Measurements from ENCODE around the gene TNFRSF4. TPM values are rescaled to one million over a fixed set of nuclear protein-coding genes. Genes with fewer than 3 reads are reported as not detected.
"Not testable (repeated sequence)": the region's sequence is repeated elsewhere in the genome, so short reads cannot be mapped to it uniquely, and the experiment has no call there.

TNFRSF4 gene
- total RNA-seq, 1 experiment from 2014 or later, result 2.8 TPM

DNA sequence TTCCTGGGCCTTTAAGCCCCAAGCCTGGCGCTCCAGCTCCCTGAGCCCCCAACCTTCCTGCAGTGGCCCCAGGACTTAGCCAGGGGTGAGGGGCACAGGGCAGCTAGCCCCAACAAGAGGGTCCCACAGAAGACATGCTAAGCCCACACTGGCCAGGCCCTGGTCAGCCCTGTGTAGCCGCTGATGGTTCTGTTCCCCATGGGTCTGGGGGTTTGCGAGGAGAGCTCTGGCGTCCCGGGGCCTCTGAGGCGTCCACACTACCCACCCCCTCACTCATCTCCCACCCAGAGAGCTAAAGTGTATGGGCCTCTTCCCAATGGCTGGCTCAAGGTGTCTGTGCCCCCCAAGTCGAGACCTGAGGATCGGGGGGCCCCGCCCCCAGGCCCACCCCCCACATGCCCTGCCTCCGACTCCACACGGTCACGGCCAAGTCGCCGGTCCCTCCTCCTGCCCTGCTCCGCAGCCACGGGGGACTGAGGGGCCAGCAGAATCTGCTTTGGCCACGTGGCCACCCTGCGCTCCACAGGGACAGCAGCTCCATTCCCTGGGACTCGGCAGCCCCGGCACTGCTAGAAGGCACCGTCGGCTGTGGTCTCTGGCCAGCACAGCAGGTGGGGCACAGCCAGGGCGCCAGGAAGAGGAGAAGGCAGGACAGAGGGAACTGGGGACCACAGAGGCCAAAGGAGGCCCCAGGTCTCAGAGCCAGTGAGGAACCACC, 15.4 kb downstream of the TNFRSF4 start:
- Histone ChIP-seq H3K4me3 (no peak overlapping the region), H3K9me3 (replicated peaks) (peaks cover 8% of the 10 kb centered on the region), H3K27me3 (peaks cover 6% of the 10 kb centered on the region), H3K4me1 (peaks cover 10% of the 10 kb centered on the region), H3K36me3 (no peaks in the 10 kb centered on the region), H3K27ac (no peak overlapping the region)
- DNase-seq, result no peak

DNA sequence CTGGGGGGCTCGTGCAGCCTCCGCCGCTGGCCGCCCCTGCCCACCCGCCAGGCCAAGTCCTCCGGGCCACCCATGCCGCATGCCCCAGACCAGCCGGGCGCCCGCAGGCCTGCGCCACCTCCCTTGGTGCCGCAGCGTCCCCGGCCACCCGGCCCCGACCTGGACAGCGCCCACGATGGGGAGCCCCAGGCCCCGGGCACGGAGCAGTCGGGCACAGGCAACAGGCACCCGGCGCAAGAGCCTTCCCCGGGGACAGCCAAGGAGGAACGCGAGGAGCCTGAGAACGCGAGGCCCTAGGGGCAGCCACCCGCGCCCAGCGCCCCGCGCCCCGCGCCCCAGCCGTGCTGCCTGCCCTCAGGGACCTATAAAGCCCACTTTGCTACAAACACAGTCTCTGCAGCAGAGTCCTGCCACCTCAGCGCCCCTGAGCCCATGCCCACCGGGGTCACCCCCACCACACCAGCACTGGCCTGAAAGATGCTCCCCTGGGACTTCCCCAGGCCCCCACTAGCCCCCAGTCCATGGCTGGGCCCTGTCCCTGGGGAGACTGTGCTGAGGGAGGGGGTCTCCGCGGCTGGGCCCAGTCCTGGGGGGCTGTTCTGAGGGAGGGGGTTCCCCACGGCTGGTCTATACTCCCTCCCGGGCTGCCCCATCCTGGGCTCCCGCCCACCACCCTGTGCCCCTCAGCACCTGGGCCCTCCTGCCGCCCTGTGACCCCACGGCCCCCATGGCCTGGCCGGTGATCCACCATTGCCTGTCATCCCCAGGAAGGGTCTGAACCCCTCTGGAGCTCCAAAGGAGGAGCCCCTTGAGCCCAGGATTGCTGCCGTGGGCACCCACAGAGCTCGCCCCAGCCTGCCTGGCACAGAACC, 16.2 kb downstream of the TNFRSF4 start:
- H3K9me3 ChIP-seq (replicated peaks), result peaks cover 8% of the 10 kb centered on the region
- H3K4me3 ChIP-seq, result no peak overlapping the region
- peaks cover 6% of the 10 kb centered on the region for H3K27me3 ChIP-seq
- H3K36me3 ChIP-seq, result no peaks in the 10 kb centered on the region
- DNase-seq, result no peak
- peaks cover 10% of the 10 kb centered on the region for H3K4me1 ChIP-seq
- H3K27ac ChIP-seq, result no peak overlapping the region

DNA sequence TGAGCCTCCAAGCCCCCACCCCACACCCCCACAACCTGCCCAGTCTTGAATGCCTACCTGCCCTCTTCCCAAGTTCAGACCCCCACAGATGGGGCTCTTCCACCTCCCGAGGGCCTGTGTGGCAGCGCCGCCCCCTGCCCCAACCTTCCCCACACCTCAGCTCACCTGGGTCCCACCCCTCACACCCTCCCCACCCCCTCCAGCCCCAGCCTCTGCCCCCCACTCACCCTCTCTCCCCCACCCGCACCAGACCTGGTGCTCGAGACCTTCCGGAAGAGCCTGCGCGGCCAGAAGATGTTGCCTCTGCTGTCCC, 16.8 kb downstream of the TNFRSF4 start:
- H3K27me3 ChIP-seq, result peaks cover 6% of the 10 kb centered on the region
- no peaks in the 10 kb centered on the region for H3K36me3 ChIP-seq
- no peak overlapping the region for H3K4me3 ChIP-seq
- H3K9me3 ChIP-seq (replicated peaks), result peaks cover 10% of the 10 kb centered on the region
- peaks cover 10% of the 10 kb centered on the region for H3K4me1 ChIP-seq
- DNase-seq, result no peak
- H3K27ac ChIP-seq, result no peak overlapping the region

DNA sequence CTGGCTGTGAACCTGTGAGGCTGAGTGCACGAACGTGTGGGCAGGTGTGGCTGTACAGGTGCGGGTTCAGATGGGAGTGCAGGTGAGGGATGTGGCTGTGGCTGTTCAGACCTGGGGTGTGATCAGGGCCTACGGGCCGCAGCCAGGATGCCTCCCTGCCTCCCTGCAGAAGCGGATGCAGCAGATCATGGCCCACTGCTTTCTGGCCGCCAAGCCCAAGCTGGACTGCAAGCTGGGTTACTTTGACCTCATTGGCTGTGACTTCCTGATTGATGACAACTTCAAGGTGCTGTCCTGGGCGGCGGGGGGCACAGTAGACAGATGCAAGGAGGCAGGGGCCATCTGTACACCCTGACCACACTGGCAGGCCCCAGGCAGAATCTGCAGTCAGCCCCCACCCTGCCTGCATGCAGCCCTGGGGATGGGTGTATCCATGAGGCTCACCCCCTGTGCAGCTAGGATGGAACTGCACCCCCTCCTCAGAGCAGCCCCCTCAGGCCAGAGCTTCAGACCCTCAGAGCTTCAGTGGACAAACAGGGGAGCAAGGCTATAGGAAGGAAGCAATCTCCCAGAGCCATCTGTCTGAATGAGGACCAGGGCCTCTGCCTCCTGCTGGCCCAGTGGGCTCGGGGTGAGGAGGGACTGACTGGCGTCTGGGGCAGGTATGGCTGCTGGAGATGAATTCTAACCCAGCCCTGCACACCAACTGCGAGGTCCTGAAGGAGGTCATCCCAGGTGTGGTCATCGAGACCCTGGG, 17.3 kb downstream of the TNFRSF4 start:
- peaks cover 14% of the 10 kb centered on the region for H3K9me3 ChIP-seq (replicated peaks)
- DNase-seq, result no peak
- peaks cover 10% of the 10 kb centered on the region for H3K4me1 ChIP-seq
- H3K4me3 ChIP-seq, result no peak overlapping the region
- no peak overlapping the region for H3K27ac ChIP-seq
- H3K36me3 ChIP-seq, result no peaks in the 10 kb centered on the region
- H3K27me3 ChIP-seq, result peaks cover 6% of the 10 kb centered on the region

DNA sequence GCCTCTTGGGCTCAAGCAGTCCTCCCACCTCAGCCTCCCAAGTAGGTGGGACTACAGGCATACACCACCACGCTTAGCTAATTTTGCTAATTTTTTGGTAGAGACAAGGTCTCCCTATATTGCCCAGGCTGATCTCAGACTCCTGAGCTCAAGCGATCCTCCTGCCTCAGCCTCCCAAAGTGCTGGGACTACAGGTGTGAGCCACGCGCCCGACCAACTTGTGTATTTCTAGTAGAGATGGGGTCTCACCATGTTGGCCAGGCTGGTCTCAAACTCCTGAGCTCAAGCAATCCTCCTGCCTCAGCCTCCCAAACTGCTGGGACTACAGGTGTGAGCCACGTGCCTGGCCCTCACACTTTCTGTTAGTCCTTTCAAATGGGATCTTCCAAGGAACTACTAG, 18.2 kb downstream of the TNFRSF4 start:
- H3K4me1 ChIP-seq, H3K27me3 ChIP-seq, H3K4me3 ChIP-seq, H3K36me3 ChIP-seq, H3K27ac ChIP-seq, DNase-seq: not testable (repeated sequence)
- peaks cover 19% of the 10 kb centered on the region for H3K9me3 ChIP-seq (replicated peaks)

DNA sequence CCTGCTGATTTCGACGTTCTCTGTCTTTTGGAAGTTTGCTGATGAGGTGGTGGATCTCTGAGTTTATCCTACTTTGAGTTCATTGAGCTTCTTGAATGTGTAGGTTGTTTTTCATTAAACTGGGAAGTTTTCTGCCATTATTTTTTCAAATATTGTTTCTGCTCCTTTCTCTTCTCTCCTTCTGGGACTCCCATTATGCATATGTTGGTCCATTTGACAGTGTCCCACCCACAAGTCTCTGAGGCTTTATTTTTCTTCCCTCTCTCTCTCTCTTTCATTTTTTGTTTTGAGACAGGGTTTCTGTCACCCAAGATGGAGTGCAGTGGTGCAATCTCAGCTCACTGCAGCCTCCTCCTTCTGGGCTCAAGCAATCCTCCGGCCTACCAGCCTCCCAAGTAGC, 19.2 kb downstream of the TNFRSF4 start:
- DNase-seq, result no peak
- Histone ChIP-seq H3K27me3 (no peaks in the 10 kb centered on the region), H3K27ac (no peak overlapping the region), H3K9me3 (replicated peaks) (peaks cover 19% of the 10 kb centered on the region), H3K36me3 (no peaks in the 10 kb centered on the region), H3K4me1 (peaks cover 2% of the 10 kb centered on the region; the same call in 1 of the 2 replicates), H3K4me3 (no peak overlapping the region)

DNA sequence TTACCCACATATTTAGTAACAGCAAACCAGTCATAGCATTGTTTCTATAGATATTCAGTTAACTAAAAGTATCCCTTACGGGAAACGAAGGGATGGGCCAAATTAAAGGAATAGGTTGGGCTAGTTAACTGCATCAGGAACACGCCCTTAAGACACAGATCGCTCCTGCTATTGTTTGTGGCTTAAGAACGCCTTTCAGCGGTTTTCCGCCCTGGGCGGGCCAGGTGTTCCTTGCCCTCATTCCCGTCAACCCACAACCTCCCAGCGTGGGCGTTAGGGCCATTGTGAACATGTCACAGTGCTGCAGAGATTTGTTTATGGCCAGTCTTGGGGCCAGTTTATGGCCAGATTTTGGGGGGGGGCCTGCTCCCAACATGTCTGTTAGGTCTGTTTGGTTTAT, 22.2 kb downstream of the TNFRSF4 start:
- Histone ChIP-seq H3K9me3 (replicated peaks) (peaks cover 19% of the 10 kb centered on the region), H3K36me3 (no peaks in the 10 kb centered on the region), H3K27me3 (no peaks in the 10 kb centered on the region), H3K27ac (no peak overlapping the region), H3K4me1 (no peaks in the 10 kb centered on the region), H3K4me3 (no peak overlapping the region)
- no peak for DNase-seq

DNA sequence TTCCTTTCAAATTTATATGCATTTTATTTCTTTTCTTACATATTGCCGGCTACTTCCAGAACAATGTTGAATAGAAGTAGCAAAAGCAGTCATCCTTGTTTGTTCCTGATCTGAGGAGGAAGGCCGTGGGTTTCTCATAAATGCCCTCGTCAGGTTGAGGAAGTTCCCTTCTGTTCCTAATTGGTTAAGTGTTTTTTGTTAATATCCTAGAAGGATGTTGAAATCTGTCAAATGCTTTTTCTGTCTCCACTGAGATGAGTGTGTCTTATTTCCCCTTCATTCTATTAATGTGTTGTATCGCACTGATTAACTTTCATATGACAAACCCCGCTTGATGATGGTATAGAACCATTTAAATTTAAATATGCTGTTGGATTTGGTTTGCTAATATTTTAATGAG, 24.8 kb downstream of the TNFRSF4 start:
- Histone ChIP-seq H3K4me3 (no peak overlapping the region), H3K27me3 (no peaks in the 10 kb centered on the region), H3K9me3 (replicated peaks) (peaks cover 11% of the 10 kb centered on the region), H3K4me1 (peaks cover 8% of the 10 kb centered on the region; the same call in 1 of the 2 replicates), H3K27ac (no peak overlapping the region), H3K36me3 (no peaks in the 10 kb centered on the region)
- DNase-seq, result no peak

DNA sequence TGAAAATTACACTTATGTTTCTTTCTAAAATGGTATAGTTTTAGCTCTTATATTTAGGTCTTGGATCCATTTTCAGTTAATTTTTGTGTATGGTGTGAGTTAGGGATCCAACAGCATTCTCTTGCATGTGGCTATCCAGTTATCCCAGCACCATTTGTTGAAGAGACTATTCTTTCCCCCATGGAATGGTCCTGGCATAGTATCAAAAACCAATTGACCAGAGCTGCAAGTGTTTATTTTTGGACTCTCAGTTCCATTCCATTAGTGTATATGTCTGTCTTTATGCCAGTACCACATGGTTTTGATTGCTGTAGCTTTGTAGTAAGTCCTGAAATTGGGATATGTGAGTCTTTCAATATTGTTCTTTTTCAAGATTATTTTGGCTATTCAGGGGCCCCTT, 26.0 kb downstream of the TNFRSF4 start:
- DNase-seq, result no peak
- peaks cover 8% of the 10 kb centered on the region; the same call in 1 of the 2 replicates for H3K4me1 ChIP-seq
- H3K27ac ChIP-seq, result no peak overlapping the region
- no peaks in the 10 kb centered on the region for H3K36me3 ChIP-seq
- H3K4me3 ChIP-seq, result no peak overlapping the region
- H3K27me3 ChIP-seq, result no peaks in the 10 kb centered on the region
- peaks cover 11% of the 10 kb centered on the region for H3K9me3 ChIP-seq (replicated peaks)

DNA sequence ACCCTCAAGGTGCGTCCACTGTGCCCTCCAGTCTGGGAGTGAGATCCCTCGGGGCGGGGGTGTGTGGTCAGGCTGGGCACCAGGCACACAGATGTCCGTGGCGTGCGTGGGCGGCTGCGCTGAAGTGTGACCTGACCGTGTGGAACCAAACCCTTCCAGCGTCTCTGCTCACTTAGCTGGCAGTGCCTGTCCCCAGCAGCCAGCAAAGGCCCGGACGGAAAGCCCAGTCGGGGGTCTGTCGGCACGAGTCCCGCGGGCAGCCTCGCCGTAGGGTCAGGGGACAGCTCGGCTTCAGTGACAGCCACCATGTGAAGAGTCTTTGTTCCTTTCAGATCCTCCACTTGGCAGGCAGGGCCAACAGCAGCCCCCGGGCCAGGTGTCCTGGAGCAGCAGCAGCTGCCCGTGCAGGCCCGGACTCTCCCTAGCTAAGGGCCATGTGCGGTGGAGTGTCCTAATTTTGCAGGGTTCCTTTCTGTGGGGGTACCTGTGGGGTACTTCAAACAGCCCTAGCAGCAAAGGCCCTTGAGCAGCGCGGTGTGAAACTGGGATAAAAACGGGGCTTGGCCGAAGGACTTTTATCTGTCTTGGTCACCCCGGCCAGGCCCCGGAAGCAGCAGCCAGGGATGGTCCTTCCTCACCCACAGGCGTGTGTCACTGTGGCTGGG, 28.7 kb downstream of the TNFRSF4 start:
- no peak overlapping the region for H3K27ac ChIP-seq
- no peak overlapping the region for H3K4me3 ChIP-seq
- no peaks in the 10 kb centered on the region for H3K36me3 ChIP-seq
- DNase-seq, result peak; percentile 55 to 71
- 0 out of 2 replicates have a peak, but pooled peaks cover 2% of the 10 kb centered on the region for H3K27me3 ChIP-seq
- H3K4me1 ChIP-seq, result peaks cover 25% of the 10 kb centered on the region
- H3K9me3 ChIP-seq (replicated peaks), result no peaks in the 10 kb centered on the region

DNA sequence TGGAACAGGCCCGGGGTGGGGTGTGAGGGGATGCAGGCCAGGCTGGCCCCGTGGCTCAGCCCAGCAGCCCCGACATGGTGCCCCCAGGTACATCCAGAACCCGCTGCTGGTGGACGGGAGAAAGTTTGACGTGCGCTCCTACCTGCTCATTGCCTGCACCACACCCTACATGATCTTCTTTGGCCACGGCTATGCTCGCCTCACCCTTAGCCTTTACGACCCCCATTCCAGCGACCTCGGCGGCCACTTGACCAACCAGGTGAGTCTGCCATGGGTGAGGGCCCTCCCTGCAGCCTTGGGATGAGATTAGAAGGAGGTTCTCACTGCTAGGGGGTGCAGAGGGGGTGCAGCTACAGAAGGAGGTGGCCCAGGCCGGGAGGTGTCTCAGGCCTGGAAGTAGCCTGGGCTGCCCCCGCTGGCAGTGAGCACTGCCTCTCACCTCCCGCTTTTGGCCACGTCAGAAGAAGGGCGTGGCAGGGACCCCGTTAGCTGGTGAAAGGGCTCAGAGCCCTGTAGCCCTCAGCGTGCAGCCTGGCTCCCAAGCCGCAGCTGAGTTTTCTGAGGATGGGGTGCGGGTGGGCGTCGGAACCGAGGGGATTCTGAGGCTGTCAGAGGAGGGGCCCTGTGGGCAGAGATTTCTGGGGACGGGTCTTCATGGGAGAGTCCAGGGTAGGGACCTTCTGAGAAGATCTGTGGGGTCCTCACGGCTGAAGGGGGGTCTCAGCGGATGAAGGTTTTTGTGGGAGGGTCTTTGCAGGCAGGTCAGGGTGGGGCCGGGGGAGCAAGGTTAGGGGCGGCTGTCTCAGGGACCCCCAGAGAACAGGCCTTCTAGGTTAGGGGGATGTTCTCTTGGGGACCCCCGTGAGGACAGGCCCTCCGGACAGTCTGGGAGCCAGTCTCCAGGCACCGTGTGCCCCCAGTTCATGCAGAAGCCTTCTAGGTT, 29.8 kb downstream of the TNFRSF4 start:
- no peak overlapping the region for H3K4me3 ChIP-seq
- H3K36me3 ChIP-seq, result no peaks in the 10 kb centered on the region
- no peak for DNase-seq
- no peaks in the 10 kb centered on the region for H3K9me3 ChIP-seq (replicated peaks)
- no peak overlapping the region for H3K27ac ChIP-seq
- peaks cover 13% of the 10 kb centered on the region for H3K27me3 ChIP-seq
- H3K4me1 ChIP-seq, result peaks cover 35% of the 10 kb centered on the region

DNA sequence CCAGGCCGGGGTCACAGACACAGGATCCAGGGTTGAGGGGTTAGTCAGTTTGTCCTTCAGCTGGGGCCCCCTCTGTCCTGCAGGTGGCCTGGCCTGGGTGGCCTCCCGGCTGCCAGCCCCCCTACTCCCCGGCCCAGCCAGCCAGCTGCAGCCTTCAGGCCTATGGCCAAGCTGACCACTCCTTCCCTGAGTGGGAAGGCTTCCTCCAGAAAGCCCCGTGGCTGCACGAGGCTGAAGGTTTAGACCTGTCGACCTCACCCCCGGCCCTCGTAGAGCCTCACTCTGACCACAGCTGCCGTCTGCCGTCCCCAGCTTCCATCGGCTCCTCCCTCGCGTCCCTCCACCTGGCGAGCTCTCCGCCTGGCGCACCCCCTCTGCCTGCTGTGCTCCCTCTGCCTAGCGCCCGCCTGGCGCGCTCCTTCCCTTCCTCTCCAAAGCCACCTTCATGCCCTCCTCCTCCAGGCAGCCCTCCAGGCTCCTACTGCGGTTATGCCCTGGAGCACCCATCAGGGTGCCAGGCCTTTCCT, 30.7 kb downstream of the TNFRSF4 start:
- Histone ChIP-seq H3K27me3 (peaks cover 21% of the 10 kb centered on the region), H3K9me3 (replicated peaks) (no peaks in the 10 kb centered on the region), H3K36me3 (no peaks in the 10 kb centered on the region), H3K27ac (no peak overlapping the region), H3K4me1 (peaks cover 39% of the 10 kb centered on the region), H3K4me3 (no peak overlapping the region)
- DNase-seq, result no peak

DNA sequence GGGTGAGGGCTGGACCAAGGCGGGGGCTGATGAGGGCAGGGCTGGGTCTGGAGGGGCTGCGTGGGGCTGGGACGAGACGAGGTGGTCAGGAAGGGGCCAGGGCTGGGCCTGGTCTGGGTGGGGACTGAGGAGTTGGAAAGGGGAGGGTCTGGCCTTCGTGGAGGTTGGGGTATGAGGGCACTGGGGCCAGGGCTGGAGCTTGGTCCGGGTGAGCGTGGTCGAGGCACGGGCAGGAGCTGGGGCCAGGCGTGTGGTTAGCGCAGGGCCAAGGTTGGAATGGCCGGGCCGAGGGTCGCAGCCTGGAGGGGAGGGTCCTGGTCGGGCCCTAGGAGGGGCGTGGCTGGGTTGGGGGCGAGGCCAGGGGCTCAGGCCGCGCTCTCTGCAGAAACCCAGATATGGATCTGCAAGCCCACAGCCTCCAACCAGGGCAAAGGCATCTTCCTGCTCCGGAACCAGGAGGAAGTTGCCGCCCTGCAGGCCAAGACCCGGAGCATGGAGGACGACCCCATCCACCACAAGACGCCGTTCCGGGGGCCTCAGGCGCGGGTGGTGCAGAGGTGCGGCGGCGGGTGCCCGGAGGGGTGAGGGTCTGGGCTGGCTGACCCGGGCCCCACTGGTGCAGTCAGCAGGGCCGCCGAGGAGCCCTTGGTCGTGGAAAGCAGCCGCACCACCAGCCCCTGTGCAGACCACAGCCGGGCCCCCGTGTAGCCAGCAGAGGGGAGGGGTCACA, 31.3 kb downstream of the TNFRSF4 start:
- Histone ChIP-seq H3K4me1 (peaks cover 39% of the 10 kb centered on the region), H3K4me3 (no peak overlapping the region), H3K27ac (no peak overlapping the region), H3K27me3 (peaks cover 27% of the 10 kb centered on the region), H3K36me3 (no peaks in the 10 kb centered on the region), H3K9me3 (replicated peaks) (no peaks in the 10 kb centered on the region)
- no peak for DNase-seq
